HG02798 (cell line): Measurements from ENCODE around the gene CTXN3.

Experiments used
- ATAC-seq: cut with Tn5 transposase; IDR thresholded peaks from one replicate; pipeline ENCODE4 v1.9.1; 2021; ENCODE audit warnings: mild to moderate bottlenecking; ENCODE audit not compliant: unreplicated experiment, poor library complexity

CTXN3 gene

DNA sequence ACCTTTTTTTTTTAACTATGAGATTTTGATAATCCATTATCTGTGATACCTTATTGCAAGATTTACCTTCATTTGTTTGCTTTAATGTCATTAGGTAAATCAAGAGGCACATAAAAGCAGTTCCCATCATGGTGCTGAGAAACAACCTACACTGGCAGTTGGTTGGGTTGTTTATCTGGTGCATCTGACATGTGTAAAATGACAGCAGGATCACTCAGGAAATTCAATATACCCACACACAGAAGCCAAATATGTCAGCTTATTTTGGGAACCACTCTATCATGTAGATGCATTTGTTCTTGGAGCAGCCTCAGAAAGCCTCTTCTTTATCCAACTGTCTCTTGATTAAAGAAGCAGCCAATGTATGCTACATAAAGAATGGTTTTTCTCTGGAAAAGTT, 46.5 kb downstream of the CTXN3 start:
- ATAC-seq: no peak

DNA sequence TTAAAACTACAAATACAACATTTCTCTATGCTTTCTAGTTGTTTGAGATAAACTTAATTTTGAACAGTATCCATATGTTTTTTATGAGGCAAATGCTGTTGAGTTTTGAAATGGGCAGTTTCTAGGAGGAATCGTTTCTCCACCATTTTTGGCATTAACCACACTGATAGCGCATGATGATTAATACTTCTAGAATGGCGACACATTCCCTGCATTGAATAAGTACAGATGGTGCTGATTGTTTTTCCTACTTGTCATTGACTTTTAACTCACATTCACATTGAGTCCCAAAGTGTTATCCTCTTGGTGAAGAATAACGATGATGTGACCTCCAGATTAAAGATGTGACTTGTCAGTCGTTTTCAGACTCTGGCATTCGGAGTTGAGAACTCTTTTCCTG, 47.8 kb downstream of the CTXN3 start:
- no peak for ATAC-seq

DNA sequence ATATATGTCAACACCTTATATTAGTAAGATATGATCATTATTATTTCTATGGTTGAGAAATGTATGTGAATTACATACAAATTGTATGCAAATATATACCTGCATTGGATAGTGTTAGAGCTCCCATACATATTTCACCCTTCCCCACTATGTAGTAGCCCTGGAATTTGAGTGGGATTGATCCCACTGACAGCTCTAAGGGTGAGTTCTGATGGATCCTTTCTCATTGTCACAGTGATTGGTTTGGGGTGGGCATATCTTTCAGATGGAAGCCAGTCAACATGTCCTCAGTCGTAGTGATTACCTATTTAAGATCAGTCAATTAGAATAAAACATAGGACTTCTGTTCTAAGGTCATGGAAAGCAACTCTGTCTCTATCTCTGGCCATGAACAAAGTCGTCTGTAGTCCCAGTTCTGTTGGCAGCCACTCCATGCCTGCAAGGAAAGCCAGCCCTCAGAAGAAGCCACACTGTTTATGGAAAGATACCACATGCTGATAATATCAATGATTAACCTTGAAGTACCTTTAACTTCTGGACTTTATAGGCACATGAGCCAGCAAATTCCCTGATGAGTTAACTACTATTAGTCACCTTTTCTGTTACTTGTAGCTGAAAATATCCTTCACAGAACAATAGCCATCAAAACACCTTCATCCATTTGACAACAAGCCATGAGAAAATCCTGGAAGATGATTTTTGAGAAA, 49.2 kb downstream of the CTXN3 start:
- ATAC-seq: no peak

DNA sequence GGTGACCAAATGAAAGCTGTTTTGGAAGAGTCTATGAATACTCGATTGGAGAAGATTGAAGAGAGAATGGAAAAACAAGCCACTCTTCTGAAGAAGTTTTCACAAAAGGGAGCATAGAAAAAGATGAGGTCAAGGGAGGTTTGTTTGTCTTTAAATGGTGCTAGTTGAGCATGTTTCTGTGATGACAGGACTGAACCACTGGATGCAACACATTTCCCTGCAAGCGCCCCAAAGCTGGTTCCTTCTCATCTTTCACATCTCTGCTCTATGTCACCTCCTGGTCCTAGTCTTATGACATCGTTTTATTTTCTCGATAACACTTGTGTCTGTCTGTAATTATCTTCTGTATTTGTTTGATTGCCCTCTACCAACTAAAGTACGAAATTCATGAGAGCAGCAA, 50.5 kb downstream of the CTXN3 start:
- ATAC-seq: no peak

DNA sequence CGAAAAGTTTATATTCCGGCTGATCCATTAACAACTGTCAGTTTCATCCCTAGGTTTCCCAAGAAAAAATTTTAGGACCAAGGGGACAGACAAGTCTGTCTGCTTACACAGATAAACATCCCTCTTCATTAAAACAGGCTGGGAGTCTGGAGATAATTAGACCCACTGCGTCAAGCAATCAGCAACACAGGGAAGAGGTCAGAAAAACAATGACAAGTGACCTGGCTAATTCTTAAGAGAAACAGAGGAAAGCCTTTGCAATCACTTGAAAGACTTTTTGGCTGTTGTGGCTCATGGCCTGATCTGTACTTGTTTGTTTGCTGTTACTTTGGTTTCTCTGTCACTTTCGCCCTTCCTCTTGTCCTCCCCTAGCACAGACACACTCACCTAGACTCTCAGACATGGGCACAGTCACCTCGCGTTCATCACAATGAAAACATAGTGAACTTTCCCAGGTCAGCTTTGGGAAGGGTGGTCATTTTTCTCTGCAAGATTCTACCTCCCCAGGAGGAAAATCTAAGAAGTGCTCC, 51.4 kb downstream of the CTXN3 start:
- ATAC-seq: no peak

DNA sequence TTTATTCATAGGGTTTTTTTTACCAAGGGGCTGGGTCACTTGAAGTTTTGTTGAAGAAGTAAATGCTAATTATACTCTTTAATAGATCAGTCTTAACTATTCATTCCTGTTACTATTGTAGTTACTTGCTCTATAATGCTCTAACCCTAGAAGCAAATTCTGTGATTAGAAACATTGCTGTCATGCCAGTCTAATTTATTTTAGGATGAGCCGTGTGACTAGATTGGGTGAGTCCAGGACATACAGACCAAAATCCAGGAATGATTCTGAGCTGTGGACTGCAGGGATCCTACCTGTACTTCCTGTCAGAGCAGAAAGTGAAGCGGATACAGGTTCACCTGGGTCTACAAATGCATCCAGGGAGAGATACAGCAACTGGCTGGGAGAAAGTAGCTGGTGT, 53.6 kb downstream of the CTXN3 start:
- ATAC-seq: no peak

DNA sequence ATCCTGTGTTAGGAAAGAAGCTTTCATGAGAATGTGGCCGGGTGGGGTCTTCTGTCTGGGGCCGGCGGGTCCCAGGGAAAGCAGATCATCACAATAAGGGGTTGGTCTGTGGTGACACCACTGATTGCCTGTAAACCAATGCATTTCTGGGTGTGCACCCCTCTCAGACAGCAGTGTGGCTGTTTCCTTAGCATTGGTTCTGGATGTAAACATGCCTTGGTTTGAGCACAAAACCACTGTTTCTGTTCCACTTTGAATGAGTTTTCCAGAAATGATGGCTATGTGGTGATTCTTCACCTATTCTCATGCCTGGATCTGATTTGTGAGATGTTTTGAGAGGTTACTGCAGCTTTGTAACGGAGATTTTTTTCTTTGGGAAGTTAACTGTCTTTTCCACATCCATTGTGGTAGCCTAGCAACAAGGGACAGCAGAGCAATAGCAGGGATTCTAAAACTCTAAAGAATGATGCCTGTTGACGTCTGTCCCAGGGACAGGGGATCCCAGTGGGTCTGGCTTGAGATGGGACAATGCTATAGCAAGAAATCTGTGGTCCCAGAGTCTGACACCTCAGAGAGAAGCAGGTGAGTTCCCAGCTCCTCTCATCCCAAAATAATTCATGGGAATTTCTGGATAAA, 54.2 kb downstream of the CTXN3 start, which contains the start of gene CCDC192:
TSS of gene CCDC192 (plus strand) at position 466 of the 636 bp plus-strand sequence. CDS start at position 521, 55 bp downstream.
- ATAC-seq: no peak

DNA sequence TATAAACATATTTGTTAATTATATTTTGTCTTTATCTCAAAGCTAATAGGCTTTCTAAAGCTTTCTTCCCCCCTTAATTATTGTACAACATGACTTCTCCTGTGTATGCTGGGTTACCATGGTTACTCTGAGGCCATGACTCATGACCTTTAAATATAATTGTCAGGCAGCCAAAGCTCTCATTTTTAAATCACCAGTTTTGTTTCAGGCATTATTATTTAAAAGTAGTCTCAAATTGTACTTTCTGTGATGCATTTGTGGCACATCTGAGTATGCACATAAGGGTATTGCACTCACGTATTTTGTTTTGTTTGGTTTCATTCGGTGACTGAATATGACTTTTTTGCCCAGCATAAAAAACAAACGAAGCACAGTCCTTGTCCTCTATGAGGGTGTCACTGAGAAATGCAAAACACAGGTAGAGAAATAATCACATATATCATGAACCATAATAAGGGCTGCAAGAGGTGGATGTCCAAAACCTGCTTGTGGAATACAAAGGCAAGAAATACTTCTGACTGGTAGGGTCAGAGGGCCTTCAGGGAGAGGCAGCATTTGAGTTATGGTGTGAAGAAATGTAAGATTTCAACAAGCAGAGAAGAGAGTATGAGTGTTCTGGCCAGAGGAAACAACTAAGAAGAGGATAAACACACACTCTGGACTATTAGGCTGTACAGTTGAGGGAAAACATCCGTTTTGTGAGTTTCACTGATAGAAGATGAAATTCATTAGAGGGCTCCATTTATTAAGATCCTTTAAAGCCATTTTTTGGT, 56.4 kb downstream of the CTXN3 start:
- no peak for ATAC-seq

DNA sequence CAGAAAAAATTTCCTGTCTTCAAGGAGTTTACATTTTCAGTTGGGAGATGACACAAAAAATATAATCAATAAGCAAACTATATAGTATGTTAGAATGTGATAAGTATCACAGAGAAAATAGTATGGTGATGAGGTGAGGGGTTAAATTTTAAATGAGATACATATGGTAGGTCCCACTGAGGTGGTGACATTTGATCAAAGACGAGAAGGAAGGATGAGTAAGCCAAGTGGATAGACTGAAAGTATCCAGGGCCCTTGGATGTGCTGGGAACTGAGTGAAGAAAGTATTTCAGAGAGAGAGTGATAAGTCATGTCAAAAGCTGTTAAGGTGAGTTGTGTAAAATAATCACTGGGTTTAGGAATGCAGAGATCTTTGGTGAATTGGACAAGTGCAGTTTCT, 57.8 kb downstream of the CTXN3 start:
- ATAC-seq: no peak

DNA sequence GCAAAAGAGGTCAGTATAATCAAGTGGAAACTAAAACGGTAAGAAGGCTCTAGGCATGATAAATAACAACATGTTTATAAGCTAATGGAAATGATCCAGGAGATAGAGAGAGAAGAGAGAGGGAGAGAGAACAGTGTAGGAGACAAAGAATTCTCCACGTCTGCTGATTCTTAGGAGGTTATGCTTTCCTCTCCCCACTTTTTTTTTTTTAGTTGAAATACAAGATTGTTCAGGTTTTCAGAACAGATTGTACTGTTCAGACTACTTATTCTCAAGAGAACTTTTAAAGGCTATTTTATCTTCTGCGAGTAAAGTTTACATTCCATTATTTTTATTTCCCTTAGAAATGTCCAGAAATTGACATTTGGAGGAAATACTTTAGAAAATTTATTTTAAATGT, 58.3 kb downstream of the CTXN3 start:
- no peak for ATAC-seq
